CD1c-positive myeloid dendritic cell (primary cell): ENCODE results near the gene LIN37.
"Not testable (repeated sequence)": the region's sequence is repeated elsewhere in the genome, so short reads cannot be mapped to it uniquely, and the experiment has no call there.

Experiments used
- DNase-seq: peaks from one replicate; pipeline ENCODE4 v3.0.0-alpha.2; 2016; ENCODE audit errors: extremely low spot score

LIN37 gene

DNA sequence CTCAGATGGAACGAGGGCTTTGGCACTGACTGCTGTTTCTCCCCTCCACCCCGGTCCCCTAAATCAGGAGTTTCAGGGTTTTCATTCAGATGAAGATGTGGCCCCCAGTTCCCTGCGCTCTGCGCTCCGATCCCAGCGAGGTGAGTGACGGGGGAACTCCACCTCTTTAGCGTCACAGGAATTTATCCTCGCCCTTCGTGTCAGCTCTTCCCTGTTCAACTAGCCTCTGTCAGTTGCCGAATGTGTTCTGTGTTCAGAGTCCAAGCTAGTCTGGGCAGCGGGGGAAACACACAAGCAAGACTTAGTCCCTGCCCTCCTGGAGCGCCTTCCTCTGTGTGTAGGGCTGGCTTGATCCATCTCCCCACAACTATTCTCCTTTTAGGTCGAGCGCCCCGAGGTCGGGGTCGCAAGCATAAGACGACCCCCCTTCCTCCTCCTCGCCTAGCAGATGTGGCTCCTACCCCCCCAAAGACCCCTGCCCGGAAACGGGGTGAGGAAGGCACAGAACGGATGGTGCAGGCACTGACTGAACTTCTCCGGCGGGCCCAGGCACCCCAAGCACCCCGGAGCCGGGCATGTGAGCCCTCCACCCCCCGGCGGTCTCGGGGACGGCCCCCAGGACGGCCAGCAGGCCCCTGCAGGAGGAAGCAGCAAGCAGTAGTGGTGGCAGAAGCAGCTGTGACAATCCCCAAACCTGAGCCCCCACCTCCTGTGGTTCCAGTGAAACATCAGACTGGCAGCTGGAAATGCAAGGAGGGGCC lies 28.8 kb upstream of the LIN37 start:
- no peak for DNase-seq

GRCh38 chr19:35720163-35720524 lies 28.2 kb upstream of the LIN37 start:
- DNase-seq = no peak

DNA sequence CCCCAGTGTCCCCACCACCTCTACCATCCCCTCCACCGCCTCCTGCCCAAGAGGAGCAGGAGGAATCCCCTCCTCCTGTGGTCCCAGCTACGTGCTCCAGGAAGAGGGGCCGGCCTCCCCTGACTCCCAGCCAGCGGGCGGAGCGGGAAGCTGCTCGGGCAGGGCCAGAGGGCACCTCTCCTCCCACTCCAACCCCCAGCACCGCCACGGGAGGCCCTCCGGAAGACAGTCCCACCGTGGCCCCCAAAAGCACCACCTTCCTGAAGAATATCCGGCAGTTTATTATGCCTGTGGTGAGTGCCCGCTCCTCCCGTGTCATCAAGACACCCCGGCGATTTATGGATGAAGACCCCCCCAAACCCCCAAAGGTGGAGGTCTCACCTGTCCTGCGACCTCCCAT lies 27.7 kb upstream of the LIN37 start:
- DNase-seq = no peak

DNA sequence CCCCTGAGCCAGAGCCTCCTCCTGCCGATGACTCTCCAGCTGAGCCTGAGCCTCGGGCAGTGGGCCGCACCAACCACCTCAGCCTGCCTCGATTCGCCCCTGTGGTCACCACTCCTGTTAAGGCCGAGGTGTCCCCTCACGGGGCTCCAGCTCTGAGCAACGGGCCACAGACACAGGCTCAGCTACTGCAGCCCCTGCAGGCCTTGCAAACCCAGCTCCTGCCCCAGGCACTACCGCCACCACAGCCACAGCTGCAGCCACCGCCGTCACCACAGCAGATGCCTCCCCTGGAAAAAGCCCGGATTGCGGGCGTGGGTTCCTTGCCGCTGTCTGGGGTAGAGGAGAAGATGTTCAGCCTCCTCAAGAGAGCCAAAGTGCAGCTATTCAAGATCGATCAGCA lies 27.0 kb upstream of the LIN37 start:
- no peak for DNase-seq

GRCh38 chr19:35722461-35722860 lies 25.9 kb upstream of the LIN37 start:
- no peak for DNase-seq

DNA sequence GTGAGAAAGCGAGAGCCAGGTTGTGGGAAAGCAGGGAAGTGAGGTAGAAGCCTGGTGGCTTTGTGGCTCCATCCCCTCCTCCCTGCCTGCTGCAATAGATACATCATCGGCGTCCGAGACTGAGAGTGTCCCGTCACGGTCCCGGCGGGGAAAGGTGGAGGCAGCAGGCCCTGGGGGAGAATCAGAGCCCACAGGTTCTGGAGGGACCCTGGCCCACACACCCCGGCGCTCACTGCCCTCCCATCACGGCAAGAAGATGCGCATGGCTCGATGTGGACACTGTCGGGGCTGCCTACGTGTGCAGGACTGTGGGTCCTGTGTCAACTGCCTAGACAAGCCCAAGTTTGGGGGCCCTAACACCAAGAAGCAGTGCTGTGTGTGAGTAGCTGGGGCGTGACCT lies 25.5 kb upstream of the LIN37 start:
- DNase-seq = no peak

- no peak for DNase-seq
Measured at GRCh38 chr19:35723671-35724070, 24.7 kb upstream of the LIN37 start.

DNA sequence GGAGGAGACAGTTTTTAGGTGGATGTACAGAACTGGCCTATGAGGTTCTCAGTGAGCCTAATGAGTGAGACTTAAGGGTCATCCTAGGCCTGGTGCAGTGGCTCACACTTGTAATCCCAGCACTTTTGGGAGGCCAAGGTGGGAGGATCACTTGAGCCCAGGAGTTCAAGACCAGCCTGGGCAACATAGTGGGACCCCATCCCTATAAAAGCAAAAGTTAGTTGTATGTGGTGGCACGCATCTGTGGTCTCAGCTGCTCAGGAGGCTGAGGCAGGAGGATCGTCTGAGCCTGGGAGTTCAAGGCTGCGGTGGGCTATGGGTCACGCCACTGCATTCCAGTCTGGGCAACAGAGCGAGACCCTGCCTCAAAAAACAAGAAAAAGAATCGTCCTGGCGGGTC lies 24.2 kb upstream of the LIN37 start:
- not testable (repeated sequence) for DNase-seq

DNA sequence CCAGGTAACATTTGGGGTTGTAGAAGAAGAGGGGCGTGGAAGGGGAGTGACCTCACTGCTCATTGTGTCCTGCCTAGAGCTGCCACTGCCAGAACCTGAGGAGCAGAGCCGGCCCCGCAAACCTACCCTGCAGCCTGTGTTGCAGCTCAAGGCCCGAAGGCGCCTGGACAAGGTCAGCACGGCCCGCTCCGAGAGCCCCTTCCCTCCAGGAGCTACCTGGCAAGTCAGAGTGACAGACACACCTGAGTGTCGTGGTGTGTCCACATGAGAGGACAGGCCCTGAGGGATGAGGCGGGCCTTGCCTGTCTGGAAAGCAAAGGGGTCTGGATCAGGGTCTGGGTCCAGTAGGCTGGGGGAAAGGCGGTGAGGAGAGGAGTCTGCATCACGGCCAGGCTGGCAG lies 23.8 kb upstream of the LIN37 start:
- no peak for DNase-seq

DNA sequence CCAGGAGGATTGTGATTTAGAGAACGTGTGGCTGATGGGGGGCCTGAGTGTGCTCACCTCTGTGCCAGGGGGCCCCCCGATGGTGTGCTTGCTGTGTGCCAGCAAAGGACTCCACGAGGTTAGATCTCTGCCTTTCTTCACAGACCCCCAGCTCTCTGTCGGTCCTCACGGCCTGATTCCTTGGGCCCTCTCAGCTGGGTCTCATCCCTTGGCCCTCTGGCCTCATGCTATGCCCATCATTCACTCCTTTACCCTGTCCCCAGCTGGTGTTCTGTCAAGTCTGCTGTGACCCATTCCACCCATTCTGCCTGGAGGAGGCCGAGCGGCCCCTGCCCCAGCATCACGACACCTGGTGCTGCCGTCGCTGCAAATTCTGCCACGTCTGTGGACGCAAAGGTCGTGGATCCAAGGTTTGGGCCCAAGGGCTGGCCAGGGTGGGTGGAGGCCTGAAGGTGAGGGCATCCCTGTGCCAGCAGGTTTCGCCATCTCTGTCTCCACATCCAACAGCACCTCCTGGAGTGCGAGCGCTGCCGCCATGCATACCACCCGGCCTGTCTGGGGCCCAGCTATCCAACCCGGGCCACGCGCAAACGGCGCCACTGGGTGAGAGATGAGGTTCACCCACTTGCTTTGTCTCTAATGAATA lies 23.0 kb upstream of the LIN37 start:
- DNase-seq = no peak

DNA sequence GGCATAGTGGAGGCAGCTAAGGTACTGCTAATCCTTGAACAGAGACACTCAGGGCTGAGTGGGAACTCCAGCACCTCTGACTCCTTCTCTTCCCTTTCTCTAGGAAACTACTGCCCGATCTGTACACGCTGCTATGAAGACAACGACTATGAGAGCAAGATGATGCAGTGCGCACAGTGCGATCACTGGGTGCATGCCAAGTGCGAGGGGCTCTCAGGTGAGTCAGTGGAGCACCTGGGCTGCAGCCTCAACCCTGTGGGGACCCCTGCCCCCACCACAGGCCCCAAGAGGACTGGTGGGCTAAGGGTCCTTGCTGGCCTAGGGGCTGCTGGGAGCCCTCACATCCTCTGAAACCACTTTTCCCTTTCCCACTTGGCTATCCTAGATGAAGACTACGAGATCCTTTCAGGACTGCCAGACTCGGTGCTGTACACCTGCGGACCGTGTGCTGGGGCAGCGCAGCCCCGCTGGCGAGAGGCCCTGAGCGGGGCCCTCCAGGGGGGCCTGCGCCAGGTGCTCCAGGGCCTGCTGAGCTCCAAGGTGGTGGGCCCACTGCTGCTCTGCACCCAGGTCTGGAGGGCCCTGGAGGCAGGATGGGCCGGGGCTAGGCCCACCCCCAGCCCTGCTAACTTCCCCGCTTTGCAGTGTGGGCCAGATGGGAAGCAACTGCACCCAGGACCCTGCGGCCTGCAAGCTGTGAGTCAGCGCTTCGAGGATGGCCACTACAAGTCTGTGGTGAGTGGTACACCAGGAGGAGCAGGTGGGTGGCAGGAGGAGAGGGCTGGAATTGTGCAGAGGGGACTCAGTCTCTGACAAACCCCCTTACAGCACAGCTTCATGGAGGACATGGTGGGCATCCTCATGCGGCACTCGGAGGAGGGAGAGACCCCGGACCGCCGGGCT lies 21.1 kb upstream of the LIN37 start:
- no peak for DNase-seq

- no peak for DNase-seq
Measured at GRCh38 chr19:35727956-35728706, 20.2 kb upstream of the LIN37 start.

GRCh38 chr19:35729021-35729420 lies 19.4 kb upstream of the LIN37 start:
- DNase-seq = no peak

- DNase-seq = no peak
Measured at GRCh38 chr19:35729763-35730162, 18.6 kb upstream of the LIN37 start.

DNA sequence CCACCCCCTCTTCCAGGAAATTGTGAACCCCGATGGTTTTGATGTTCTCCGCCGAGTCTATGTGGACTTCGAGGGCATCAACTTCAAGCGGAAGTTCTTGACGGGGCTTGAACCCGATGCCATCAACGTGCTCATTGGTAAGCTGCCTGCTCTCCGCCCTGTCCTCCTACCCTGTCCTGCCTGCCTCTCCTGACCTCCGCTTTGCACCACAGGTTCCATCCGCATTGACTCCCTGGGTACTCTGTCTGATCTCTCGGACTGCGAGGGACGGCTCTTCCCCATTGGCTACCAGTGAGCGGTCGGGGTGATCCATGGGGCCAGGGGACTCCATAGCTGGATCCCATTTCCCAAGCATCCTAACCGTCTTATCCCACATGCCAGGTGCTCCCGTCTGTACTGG lies 18.1 kb upstream of the LIN37 start:
- DNase-seq = no peak

DNA sequence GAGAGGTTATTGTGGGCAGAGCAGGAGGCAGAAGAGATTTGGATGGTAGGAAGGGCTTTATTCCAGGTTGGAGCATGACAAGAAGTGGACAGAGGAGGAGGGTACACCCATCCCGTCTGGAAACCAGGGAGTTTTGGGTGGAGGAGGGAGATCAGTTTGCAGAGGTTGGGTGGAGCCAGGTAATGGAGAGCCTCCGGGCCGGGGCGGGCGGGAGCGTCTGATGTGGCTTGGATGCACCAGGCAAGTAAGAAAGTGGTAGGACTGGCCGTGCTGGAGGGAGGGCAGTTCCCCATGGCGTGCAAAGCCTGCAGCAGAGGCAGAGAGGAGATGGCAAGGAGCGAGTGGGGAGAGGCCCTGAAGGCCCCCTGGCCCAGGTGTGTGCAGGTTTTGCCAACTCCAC lies 17.0 kb upstream of the LIN37 start:
- no peak for DNase-seq

DNA sequence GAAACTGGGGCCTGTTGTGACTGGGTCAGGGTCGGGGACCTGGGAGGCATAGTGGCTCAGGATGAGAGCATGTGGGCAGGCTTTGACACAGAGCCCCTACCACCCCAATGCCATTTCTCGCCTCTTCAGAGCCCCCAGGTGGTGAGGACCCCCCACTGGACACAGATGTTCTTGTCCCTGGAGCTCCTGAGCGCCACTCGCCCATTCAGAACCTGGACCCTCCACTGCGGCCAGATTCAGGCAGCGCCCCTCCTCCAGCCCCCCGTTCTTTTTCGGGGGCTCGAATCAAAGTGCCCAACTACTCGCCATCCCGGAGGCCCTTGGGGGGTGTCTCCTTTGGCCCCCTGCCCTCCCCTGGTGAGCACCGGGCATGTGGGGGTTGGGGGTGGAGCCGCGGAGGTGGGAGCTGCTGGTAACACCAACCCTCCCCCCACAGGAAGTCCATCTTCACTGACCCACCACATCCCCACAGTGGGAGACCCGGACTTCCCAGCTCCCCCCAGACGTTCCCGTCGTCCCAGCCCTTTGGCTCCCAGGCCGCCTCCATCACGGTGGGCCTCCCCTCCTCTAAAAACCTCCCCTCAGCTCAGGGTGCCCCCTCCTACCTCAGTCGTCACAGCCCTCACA lies 16.5 kb upstream of the LIN37 start:
- DNase-seq = no peak

DNA sequence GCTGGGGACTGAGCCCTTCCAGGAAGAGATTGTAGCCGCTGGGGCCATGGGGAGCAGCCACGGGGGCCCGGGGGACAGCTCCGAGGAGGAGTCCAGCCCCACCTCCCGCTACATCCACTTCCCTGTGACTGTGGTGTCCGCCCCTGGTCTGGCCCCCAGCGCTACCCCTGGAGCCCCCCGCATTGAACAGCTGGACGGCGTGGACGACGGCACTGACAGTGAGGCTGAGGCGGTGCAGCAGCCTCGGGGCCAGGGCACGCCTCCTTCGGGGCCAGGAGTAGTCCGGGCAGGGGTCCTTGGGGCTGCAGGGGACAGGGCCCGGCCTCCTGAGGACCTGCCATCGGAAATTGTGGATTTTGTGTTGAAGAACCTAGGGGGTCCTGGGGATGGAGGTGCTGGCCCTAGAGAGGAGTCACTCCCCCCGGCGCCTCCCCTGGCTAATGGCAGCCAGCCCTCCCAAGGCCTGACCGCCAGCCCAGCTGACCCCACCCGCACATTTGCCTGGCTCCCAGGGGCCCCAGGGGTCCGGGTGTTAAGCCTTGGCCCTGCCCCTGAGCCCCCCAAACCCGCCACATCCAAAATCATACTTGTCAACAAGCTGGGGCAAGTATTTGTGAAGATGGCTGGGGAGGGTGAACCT lies 15.7 kb upstream of the LIN37 start:
- no peak for DNase-seq

DNA sequence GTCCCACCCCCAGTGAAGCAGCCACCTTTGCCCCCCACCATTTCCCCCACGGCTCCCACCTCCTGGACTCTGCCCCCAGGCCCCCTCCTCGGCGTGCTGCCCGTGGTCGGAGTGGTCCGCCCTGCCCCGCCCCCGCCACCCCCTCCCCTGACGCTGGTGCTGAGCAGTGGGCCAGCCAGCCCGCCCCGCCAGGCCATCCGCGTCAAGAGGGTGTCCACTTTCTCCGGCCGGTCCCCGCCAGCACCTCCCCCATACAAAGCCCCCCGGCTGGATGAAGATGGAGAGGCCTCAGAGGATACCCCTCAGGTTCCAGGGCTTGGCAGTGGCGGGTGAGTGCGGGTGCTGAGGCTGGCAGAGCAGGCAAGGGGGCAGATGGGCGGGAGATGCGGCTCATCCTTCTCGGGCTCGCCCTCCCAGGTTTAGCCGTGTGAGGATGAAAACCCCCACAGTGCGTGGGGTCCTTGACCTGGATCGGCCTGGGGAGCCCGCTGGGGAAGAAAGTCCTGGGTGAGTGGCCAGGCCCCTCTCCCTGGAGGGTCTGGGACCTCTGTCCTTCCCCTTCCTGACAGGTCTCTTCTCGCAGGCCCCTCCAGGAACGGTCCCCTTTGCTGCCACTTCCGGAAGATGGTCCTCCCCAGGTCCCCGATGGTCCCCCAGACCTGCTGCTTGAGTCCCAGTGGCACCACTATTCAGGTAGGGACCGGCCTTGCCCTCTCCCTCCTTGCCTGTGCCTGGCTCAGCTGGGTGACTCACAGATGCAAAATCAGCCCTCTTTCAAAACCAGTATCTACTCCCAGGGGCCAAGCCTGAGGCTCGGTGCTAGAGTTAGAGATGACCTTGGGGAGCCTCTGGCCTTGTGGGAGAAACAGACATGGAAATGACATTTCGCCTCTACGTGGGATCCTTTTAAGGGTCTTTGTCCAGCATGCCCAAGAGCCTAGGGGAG lies 14.9 kb upstream of the LIN37 start:
- no peak for DNase-seq

DNA sequence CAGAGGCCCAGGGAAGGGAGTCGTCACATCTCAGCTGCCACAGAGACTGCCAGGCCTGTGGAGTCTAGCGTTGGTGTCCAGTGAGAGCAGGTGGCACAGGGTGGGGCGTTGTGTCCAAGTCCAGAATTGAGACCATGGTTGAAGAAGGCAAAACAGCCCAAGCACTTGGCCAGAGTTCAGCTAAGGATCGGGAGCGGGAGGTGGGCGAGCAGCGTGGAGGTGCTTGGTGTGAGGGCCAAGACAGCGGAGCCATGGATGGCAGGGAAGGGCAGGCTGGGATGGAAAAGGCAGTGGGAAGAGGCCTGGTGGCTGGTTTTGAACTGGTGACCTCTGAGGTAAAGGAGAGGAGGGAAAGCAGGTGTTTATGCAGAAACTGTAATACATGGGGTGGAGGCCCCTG lies 14.1 kb upstream of the LIN37 start:
- DNase-seq = no peak
